Epithelial cell of proximal tubule (primary cell): ENCODE data around the gene SYCE3. TPM values are rescaled to one million over a fixed set of nuclear protein-coding genes. Genes with fewer than 3 reads are reported as not detected.

Experiments used
- DNase-seq: peaks from one replicate; pipeline ENCODE4 v3.0.0-alpha.2; 2011; ENCODE audit warnings: low read depth
- H3K4me3 ChIP-seq: 2 replicates; pipeline ENCODE4 v1.5.1; 2011; ENCODE audit warnings: low read depth, mild to moderate bottlenecking, low read length
- CTCF ChIP-seq: conservative IDR thresholded peaks from 2 replicates; pipeline ENCODE4 v1.5.1; 2012; ENCODE audit warnings: low read depth, mild to moderate bottlenecking, low read length
- total RNA-seq: library from RNA; depleted of rRNA; stranded (reverse); fragments of >200 nt; gene quantifications from 2 replicates; pipeline ENCODE4 v1.2.3, GENCODE V29; 2015

SYCE3 gene
- total RNA-seq, 1 donor from 2014 or later, result 1.0 TPM

- H3K4me3 ChIP-seq, result no peak overlapping the region
- no peak for TF ChIP-seq CTCF
- no peak for DNase-seq
These were observed 59.1 kb downstream of the SYCE3 start for GRCh38 chr22:50503475-50504145.

GRCh38 chr22:50502628-50503474, 59.9 kb downstream of the SYCE3 start:
- no peak for DNase-seq
- TF ChIP-seq CTCF, result no peak
- H3K4me3 ChIP-seq, result no peak overlapping the region

GRCh38 chr22:50502096-50502495, 60.6 kb downstream of the SYCE3 start:
- TF ChIP-seq CTCF, result no peak
- no peak overlapping the region for H3K4me3 ChIP-seq
- no peak for DNase-seq

Other genes starting within 250 kb of the SYCE3 start
- gene DENND6B, start 235.9 kb downstream of the SYCE3 start, total RNA-seq, result 1.2 and 4.4 TPM in 2 replicates
- gene PPP6R2, start 219.6 kb downstream of the SYCE3 start, total RNA-seq, result 35.7 and 49.3 TPM in 2 replicates
- 56.6 and 59.0 TPM in 2 replicates for gene SBF1, start 87.9 kb downstream of the SYCE3 start, total RNA-seq
- 3.9 and 4.4 TPM in 2 replicates for gene ADM2, start 81.4 kb downstream of the SYCE3 start, total RNA-seq
- not detected in 2 replicates for gene MIOX, start 76.1 kb downstream of the SYCE3 start, total RNA-seq
- gene LMF2, start 55.2 kb downstream of the SYCE3 start, total RNA-seq, result 69.2 and 83.3 TPM in 2 replicates
- gene NCAPH2, start 54.7 kb downstream of the SYCE3 start, total RNA-seq, result 69.3 and 81.5 TPM in 2 replicates
- gene SCO2, start 37.3 kb downstream of the SYCE3 start, total RNA-seq, result 1.4 TPM in 1 of 2 replicates, not detected in the other
- 7.6 and 13.1 TPM in 2 replicates for gene TYMP, start 32.9 kb downstream of the SYCE3 start, total RNA-seq
- 0.07 TPM in 1 of 2 replicates, not detected in the other for gene KLHDC7B, start 17.0 kb downstream of the SYCE3 start, total RNA-seq
- gene CPT1B, start 15.5 kb upstream of the SYCE3 start, total RNA-seq, result 1.2 and 4.0 TPM in 2 replicates
- 29.5 and 50.4 TPM in 2 replicates for gene CHKB, start 19.9 kb upstream of the SYCE3 start, total RNA-seq
- gene MAPK8IP2, start 37.9 kb upstream of the SYCE3 start, total RNA-seq, result 0.23 and 0.43 TPM in 2 replicates
- 25.5 and 58.5 TPM in 2 replicates for gene ARSA, start 65.2 kb upstream of the SYCE3 start, total RNA-seq
- gene SHANK3, start 109.9 kb upstream of the SYCE3 start, total RNA-seq, result 1.4 and 3.6 TPM in 2 replicates
- not detected in 2 replicates for gene ACR, start 175.3 kb upstream of the SYCE3 start, total RNA-seq
- gene RABL2B, start 220.7 kb upstream of the SYCE3 start, total RNA-seq, result 14.6 and 15.0 TPM in 2 replicates